GM12891 (cell line): ENCODE results near the gene ACAN.

Experiments
- POLR2A ChIP-seq: IDR thresholded peaks from 2 replicates; pipeline ENCODE4 v1.6.1; 2011; ENCODE audit warnings: low read depth, low read length, control low read depth
- POLR2AphosphoS5 ChIP-seq: IDR thresholded peaks from 2 replicates; pipeline ENCODE4 v1.6.1; 2011; ENCODE audit warnings: low read depth, low read length, control low read depth
- POU2F2 ChIP-seq: IDR thresholded peaks from 2 replicates; pipeline ENCODE4 v1.6.1; 2011; ENCODE audit warnings: low read depth, mild to moderate bottlenecking, control low read depth, low read length, moderate library complexity
- TAF1 ChIP-seq: IDR thresholded peaks from 2 replicates; pipeline ENCODE4 v1.6.1; 2011; ENCODE audit warnings: low read depth, low read length, control low read depth

- TF ChIP-seq POLR2AphosphoS5 (no peak), POLR2A (no peak), TAF1 (no peak), POU2F2 (no peak)
Observed at GRCh38 chr15:88905576-88905975, 102.3 kb downstream of the ACAN start.
